Stromal cell of bone marrow (primary cell): ENCODE results near the gene PARD3.

ENCODE experiments used
- DNase-seq: peaks from one replicate; pipeline ENCODE4 v3.0.0-alpha.2; 2012; ENCODE audit warnings: low read depth

PARD3 gene

DNA sequence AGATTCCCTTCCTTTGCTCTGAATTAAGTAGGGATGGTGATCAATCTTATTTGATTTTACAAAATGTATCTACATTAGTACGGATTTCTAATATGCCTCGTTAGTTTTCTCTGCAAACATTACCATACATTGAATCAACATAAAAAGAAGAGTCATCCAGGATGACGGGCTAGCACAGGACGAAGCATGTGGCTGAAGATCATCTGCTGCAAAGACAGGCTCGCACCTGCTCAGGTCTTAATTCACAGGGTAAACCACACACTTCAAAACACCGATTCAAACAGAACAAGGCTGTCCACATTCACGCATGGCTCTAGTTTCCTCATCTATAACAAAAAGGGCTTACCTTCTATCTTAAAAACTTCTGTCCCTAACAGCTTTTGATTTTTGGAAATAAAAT lies 323.0 kb downstream of the PARD3 start:
- no peak for DNase-seq

- DNase-seq: no peak
These were observed 323.4 kb downstream of the PARD3 start for GRCh38 chr10:34491678-34492077.

DNA sequence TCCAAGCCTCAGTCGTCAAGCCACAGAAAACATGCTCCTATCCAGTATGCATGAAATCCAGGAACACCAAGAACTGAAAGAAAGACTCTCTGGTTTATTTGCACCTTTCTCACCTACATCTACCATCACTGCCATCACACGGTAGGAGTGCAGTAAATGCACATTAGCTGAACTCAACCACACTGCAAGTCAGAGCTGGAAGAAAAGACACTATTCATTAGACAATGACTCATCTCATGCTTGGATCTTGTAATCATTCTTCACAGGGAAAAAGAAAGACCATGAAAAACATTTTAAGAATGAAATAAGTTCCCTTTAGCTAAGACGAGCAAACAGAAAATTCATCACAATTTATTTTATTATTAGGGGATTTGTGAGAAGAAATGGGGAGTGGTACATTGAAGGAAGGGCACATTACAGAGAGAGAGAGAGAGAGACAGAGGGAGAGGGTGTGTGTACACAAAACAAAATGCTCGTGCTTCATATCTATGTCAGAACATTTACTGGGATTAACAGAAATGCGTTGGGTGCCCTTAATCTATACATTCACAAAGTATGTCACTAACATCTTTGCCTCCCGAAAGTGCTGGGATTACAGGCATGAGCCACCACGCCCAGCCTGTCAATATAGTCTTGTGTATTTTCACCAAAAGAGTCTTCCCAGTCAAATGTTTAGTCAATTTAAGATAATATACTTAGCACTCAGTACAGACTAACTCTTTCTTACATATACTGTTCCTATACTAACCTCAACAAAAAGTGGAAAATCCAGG lies 324.9 kb downstream of the PARD3 start:
- peak; percentile 54 for DNase-seq

GRCh38 chr10:34489411-34489810 lies 325.7 kb downstream of the PARD3 start:
- DNase-seq: no peak

DNA sequence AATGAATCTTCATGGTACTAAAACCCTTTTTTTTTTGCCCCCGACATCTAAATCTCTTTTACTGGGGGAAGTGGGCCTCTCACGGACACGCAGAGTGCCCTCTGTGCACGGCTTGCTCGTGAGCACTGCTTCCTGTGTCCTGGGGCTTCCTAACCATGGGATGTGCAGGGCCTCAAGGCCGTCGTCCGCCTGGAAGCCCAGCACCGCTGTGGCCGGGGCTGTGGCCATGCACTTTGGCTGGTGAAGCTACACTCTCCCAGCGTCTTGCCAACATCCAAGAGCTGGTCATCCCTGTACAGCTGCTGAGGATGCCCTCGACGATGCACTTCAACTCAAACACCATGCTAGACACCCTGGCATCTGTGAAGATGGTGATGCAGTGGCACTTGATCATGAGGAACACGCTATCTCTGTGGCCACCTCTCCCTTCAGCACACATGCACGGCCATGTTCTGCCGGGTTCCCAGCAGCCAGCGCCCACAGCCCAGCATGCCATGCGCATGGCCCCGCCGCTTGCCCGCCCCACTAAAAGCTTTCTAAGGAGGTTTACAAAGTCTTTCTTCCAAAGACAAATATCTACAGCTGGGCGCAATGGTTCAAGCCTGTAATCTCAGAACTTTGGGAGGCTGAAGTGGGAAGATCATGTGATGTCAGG lies 326.5 kb downstream of the PARD3 start:
- no peak for DNase-seq

DNA sequence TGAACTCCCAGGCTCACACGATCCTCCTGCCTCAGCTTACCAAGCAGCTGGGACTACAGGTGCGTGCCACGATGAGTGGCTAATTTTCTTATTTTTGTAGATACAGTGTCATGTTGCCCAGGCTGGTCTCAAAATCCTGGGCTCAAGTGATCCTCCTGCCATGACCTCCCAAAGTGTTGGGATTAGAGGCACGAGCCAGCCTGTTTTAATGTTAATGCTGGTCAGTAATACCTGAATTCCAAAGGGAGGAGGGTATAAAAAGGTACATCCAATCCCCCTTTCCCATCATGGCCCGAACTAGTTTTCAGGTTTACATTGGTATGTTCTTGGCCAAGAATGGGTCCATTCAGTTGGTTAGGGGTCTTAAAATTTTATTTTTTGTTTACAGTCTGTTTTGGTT lies 329.1 kb downstream of the PARD3 start:
- no peak for DNase-seq

- DNase-seq: no peak
These were observed 330.9 kb downstream of the PARD3 start for GRCh38 chr10:34484164-34484563.

DNA sequence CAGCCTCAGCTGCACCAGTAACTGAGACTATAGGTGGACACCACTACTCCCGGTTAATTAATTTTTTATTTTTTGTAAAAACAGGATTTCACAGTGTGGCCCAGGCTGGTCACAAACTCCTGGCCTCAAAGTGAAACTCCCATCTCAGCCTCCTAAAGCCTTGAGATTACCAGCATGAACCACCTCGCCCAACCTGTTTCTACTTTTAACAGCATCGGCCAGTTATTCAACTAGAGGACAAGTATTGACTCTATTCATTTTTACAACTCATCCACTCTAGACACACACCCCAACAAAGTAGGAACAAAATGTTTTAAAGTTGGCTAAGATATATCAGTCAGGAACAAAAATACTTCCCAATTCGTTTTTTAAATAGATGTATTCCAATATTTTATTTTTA lies 334.8 kb downstream of the PARD3 start:
- DNase-seq: no peak

- DNase-seq: no peak
These were observed 335.4 kb downstream of the PARD3 start for GRCh38 chr10:34479520-34480179.

DNA sequence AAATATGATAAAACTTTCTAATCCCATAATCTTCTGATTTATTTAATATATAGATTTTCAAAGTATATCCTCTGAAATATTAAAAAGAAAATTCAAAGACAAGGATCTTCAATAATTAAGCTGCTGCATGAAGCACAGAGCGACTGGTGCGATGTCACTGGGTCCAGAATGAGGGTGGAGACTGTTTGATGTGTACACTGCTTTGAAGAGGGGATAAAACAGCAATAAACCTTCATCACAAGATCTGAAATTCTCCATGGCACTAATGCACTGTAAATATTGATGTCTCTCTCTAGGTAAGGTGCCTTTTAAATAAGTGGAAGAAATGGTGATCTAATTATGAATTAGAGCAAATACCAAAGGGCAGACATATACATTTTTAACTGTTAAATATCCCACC lies 337.8 kb downstream of the PARD3 start:
- DNase-seq: no peak

DNA sequence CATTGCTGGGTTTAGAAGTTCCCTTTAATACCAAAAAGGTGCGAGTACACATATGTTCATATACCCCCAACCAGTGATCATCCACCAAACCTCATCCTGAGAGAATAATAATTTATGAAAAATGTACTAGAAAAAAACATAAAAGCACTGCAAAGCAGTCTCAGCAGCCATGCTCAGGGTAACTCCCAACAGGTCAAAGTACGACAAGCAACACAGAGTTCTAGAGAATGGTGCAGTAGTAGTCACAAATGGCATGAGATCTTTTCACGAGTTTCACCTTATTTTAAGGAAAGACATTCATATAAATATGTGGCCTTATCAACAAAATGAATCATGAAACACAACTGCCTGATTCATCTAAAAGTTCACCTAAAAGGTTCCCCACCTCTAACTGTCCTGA lies 338.5 kb downstream of the PARD3 start:
- no peak for DNase-seq

GRCh38 chr10:34475786-34476185 lies 339.3 kb downstream of the PARD3 start:
- no peak for DNase-seq

GRCh38 chr10:34475274-34475646 lies 339.8 kb downstream of the PARD3 start:
- DNase-seq: peak; percentile 41

GRCh38 chr10:34474555-34475273 lies 340.4 kb downstream of the PARD3 start:
- no peak for DNase-seq

GRCh38 chr10:34474009-34474376 lies 341.1 kb downstream of the PARD3 start:
- DNase-seq: peak; percentile 29

DNA sequence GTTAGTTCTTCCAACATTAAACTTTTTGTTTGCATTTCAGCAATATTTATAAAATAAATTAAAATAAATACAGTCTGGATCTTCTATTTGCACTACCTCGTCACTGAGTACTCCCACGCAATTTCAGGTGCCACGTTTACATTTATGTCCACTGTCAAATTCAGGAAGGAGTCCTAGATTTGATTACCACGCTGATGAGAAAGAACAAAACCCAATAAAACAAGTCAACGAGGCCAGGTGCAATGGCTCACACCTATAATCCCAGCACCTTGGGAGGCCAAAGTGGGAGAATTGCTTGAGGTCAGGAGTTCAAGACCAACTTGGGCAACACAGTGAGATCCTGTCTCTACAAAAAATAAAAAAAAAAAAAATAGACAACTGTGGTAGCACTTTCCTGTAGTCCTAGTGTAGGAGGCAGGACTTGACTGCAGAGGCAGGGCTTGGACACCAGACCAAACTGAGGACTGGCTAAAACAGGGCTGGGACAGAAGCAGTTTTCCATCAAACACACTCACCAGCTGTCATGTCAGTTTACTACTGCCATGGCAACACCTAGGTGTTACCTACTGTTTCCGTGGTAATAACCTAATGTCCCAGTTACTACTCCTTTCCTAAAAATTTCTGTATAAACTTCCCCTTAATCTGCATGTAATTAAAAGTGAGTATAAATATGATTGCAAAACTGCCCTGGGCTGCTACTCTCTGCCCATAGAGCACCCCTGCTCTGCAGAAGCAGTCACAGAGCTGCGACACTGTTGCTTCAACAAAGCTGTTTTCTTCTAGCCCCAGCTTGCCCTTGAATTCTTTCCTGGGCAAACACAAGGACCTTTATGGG lies 341.7 kb downstream of the PARD3 start:
- no peak for DNase-seq

DNA sequence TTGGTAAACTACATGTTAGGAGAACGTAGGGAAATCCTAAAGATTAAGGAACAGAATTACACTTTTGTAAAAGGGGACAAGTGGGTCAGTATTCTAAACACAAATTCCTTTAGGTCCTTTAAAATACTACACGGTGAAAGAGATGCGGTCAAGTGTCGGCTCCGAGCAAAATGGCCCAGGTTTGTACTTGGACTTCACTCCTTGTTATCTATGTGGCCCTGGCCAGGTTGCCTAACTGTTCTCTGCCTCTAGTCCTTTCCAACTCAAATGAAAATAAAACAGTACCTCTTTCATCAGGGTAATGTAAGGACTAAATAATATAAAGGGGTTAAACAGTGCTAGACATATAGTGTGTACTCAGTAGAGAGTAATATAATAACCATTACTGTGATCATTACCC lies 344.8 kb downstream of the PARD3 start:
- DNase-seq: no peak

DNA sequence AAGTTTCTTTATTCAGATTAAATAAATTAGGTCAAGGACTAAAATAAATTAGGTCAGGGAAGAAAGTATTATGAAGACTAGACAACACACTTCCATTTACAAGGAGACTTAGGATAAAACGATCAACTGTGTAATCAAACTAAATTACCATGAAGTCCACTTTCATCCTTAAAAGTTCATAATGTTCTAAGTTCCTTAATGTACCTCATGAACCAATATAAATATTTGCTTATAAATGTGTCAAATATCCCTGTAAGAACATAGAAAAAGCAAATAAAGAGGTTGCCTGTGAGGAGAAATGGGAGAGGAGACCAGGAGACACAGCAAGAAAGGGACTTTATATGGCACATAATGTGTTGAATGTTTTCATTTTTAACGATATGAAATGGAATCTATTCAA lies 345.6 kb downstream of the PARD3 start:
- DNase-seq: no peak

- DNase-seq: no peak
These were observed 347.2 kb downstream of the PARD3 start for GRCh38 chr10:34467902-34468301.

DNA sequence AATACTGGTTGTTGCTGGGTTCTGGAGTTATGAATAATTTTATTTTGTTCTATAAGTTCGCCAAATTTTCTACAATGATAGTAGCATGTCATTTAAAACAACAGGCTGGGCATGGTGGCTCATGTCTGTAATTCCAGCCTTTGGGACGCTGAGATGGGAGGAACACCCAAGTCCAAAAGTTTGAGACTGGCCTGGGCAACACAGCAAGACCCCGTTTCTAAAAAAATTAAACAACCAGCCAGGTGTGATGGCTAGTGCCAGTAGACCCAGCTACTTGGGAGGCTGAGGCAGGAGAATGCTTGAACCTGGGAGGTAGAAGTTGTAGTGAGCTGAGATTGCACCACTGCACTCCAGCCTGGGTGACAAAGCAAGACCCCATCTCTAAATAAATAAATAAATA lies 347.7 kb downstream of the PARD3 start:
- DNase-seq: no peak

GRCh38 chr10:34465678-34466077 lies 349.4 kb downstream of the PARD3 start:
- no peak for DNase-seq

- no peak for DNase-seq
These were observed 350.5 kb downstream of the PARD3 start for GRCh38 chr10:34464591-34464990.
